ENCODE measurements around the gene NMUR1.

The NMUR1 gene

DNA sequence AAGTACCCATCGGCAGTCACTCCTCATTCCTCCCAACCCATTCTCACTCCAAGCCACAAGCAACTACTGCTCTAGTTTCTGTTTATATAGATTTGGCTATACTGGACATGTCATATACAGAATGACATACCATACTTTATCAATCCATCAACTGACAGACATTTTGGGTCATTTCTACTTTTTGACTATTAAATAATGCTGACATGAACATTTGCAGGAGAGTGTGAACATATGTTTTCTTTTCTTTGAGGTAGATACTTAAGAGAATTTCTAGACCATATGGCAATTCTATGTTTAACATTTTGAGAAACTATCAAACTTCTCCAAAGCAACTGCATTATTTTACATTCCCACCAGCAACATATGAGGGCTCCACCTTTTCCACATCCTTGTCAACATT, 32.6 kb downstream of the NMUR1 start:
- Histone ChIP-seq H3K4me3 (no peak overlapping the region), H3K27ac (no peak overlapping the region)

DNA sequence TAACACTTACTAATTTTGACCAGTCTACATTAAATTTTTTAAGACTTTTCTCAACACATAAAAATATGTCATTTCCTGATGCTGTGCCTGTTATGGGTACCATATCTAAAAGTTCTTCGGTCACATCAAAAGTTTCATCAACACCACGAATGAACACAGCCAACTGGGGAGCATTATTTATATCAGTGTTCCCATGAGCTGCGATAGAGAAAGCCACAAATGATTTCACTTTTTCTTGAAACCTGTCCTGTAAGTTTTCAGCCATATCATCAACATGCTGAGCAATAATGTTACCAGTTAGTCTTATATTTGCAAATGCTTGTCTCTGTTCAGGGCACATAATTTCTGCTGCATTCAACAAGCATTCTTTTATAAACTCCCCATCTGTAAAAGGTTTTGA, 35.6 kb downstream of the NMUR1 start:
- Histone ChIP-seq H3K27ac (no peak overlapping the region), H3K4me3 (no peak overlapping the region)

DNA sequence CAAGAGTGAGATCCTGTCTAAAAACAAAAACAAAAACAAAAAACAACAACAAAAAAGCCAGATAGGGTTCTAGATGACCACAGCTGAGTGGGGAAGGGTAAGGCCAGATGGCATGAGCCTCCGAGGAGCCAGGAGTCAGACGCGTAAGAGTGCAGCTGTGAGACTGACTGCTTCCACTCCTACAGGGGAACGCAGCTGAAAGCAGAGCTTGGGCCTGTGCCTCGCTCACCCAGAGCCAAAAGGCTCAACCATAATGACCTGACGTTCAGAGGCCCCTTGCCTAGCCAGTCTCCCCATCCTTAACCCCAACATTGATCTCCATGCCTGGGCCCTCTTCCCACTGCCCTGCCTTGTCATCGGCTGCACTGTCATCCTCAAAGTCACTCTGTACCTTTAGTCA, 39.4 kb downstream of the NMUR1 start:
- no peak overlapping the region for H3K4me3 ChIP-seq
- no peak overlapping the region for H3K27ac ChIP-seq

DNA sequence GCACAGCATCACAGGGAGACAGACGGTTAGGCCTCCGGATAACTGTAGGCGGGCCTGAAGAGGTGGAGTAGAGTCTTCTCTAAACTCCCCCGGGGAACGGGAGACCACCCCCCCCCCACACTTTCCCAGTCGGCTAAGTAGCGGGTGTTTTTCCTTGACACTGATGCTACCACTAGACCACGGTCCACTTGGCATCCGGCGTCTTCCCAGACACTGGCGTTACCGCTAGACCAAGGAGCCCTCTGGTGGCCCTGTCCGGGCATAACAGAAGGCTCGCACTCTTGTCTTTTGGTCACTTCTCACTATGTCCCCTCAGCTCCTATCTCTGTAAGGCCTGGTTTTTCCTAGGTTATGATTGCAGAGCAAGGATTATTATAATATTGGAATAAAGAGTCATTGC, 40.3 kb downstream of the NMUR1 start:
- Histone ChIP-seq H3K27ac (no peak overlapping the region), H3K4me3 (no peak overlapping the region)

DNA sequence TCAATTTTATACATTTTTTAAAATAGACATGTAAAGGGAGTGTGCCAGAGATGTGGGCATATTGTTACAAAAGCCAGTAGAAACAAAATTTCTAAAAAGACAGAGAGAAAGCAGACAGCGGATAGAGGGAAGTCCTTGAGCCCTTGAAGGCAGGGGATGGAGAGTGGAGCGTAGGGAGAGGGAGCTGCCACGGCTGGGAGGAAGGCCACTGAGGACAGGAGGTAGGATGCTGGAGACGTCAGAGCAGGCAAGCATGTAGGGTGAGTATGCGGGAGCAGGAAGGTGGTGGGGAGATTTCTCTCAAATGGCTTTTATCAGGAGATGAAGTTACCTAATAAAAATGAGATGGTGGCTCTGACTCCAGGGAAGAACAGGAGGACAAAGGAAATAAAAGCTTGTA, 41.9 kb downstream of the NMUR1 start:
- H3K4me3 ChIP-seq: no peak overlapping the region

DNA sequence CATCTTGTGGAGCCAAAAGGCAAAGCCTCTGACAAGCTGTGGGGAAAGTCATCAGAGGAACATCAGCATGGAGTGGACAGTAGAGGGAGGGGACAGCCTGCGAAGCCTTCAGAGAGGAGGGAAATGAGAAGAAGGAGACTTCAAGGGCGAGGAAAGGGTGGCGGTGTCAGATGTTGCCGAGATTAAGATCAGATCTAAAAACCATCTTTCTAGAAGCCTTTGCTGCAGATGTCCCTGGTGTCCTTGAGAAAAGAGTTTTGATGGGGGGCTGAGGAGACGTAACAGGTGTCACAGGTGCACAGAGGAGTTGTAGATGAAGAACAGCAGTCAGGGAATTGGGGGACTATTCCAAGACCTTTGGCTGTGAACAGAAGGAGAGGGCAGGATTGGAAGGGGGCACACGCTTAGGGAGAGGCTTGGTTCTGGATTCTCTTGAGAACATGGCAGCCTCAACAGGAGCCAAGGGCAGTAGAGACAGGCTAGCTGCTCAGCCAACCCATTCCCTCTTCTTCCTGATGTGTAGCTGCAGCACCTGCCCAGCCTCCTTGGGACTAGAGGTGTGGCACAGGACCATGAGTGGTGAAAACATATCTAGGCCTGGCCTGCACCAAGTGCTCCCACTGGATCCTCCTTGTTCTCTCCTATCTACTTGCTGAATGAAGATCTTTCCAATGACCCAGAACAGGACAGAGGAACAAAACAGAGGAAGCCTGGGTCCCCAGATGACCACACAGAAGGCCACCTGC, 43.2 kb downstream of the NMUR1 start:
- no peak overlapping the region for H3K4me3 ChIP-seq
- H3K27ac ChIP-seq: no peak overlapping the region

More for the DNA sequence above, 41.9 kb downstream of the NMUR1 start:
- H3K27ac ChIP-seq: no peak overlapping the region

DNA sequence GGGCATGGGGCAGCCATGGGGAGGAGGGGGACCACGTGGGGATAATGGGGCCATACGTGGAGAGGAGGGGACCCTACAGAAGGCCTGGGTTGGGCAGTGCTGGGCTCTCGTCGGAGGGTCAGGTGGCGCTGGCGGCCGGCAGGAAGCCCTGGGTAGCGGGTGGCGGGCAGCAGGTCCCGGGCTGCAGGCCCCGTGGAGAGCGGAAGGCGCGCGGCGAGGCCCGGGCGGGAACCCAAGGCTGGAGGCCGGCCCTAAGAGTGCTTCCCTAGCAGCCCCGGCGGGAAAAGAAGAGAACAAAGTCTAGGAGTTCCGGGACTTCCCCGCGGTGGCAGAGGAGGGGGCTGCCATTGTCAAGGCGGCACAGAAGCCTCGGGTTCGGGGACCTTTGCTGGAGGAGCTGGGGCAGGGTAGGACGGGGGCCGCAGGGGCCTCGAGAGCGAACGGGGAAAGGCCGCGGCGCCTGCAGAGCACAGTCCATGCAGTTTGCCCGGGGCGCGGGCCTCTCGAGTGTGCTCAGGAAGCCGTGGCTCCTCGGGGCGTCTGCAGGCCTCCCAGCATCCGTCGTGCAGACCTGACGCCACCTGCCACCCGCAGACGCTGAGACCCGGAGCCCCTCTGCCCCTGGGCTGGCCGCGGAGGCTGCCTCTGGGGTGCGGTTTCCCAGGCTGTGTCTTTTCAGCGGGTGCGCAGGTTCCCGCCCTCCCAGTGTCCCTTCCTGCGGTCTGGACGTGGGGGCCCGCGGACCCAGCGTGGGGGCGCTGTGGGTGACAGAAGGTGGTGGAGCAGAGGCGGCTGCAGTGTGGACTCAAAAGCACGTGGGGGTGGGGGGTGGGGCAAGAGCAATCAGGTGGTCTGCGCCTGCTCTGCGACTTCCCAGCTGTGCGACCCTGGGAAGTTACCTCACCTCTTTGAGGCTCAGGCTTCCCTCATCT, 46.6 kb downstream of the NMUR1 start:
- H3K4me3 ChIP-seq: peak overlapping the region; percentile 29 to 57 (median 47)
- H3K27ac ChIP-seq: peak overlapping the region; percentile 59 to 94 (median 85)

DNA sequence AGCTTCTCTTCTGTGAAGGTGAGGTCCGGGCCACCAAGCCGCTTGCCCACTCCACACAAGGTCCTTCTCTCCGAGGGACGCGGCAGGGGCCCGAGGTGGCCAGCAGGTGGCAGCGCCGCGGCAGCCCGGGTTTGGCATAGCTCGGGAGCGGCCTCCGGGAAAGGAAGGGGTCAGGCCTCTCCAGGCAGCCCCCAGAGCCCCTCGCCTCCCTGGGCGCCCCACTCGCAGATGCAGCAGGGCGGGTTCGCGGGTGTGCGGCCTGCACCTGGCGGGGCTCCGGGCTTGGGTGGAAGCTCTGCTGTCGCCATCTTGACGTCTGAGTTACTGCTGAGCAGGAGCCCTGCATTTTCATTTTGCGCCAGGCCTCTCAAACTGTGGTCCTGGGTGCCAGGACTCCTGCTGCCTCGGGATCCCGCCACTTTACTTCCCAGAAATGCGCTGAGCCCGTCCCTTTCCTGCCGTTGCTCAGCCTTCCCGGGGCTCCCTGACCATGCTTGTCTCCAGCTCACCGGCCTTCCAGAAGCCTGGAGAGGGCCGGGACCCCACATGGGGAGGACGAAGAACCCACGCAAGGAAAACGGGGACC, 47.3 kb downstream of the NMUR1 start:
- peak overlapping the region; percentile 29 to 57 (median 47) for H3K4me3 ChIP-seq
- H3K27ac ChIP-seq: peak overlapping the region; percentile 59 to 94 (median 85)

DNA sequence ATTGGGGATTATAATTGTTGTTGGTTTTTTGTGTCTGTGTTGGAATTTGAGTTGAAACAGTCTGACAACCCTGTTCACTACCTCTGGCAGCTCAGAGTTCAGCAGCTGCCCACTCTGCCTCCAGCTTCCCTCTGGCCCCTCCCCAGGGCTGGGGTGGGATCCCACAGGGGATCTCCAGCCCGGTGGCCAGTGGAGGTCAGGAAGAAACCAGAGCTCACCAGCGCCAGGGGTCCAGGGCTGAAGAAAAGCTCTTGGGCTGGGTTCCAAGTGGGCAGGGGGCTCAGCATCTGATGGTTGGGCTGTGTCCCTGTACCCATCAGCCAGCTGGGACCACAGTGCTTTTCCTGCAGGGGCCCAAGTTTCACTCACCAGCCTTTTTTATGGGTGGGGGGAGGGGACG, 49.5 kb downstream of the NMUR1 start:
- no peak overlapping the region for H3K27ac ChIP-seq
- no peak overlapping the region for H3K4me3 ChIP-seq

DNA sequence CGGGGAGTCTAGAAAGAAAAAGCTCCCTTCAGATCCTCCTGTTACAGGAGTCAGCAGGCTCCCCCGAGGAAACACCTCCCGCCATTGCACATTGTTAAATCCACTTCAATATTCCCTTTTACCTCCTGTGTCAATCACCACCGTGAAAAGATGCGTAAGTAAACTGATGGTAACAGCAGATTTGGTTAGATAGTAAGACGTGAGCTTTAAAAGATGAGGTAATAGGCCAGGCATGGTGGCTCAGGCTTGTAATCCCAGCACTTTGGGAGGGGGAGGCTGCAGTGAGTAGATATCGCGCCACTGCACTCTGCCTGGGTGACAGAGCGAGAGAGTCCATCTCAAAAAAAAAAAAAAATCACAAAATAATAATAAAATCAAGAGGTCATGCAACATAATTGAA, 50.8 kb downstream of the NMUR1 start:
- no peak overlapping the region for H3K4me3 ChIP-seq
- no peak overlapping the region for H3K27ac ChIP-seq

DNA sequence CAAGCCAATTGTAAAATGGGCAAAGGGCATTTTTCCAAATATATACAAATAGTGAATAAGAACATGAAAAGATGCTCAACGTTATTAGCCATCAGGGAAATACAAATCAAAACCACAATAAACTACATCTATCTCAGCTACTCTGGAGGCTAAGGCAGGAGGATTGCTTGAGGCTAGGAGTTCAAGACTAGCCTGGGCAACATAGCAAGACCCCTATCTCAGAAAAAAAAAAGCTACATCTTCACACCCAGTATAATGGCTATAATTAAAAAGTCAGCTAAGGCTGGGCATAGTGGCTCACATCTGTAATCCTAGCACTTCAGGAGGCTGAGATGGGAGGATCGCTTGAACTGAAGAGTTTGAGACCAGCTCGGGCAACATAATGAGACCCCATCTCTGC, 53.3 kb downstream of the NMUR1 start:
- H3K4me3 ChIP-seq: no peak overlapping the region
- H3K27ac ChIP-seq: no peak overlapping the region

DNA sequence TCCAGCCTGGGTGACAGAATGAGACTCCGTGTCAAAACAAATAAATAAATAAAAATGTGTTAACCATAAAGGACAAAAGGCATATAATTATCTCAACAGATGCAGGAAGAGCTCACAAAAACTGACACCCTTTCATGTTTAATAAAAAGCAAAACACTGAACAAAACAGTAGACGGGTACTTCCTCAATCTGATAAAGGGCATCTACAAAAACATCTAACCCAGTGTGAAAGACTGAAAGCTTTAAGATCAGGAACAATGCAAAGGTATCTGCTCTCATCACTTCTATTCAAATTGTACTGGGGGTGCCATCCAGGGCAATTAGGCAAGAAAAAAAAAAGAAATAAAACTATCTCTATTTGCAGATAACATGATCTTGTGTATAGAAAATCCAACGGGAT, 54.3 kb downstream of the NMUR1 start:
- H3K27ac ChIP-seq: no peak overlapping the region
- no peak overlapping the region for H3K4me3 ChIP-seq

Measured in skin epidermis (tissue), 12 donors.